SJSA1 (cell line): ENCODE measurements around the gene CAAP1. TPM values are rescaled to one million over a fixed set of nuclear protein-coding genes. Genes with fewer than 3 reads are reported as not detected.

ENCODE experiments used
- DNase-seq, 2 experiments: peaks; one replicate each; pipeline ENCODE4 v3.0.0-alpha.2; 2015 to 2020; ENCODE audit warnings: low spot score in 2 of 2, low read depth in 1 of 2
- H3K27ac ChIP-seq: fragments of 250-450 bp; sonication (Bioruptor Pico); 2 replicates; pipeline ENCODE4 v1.5.1; 2020; ENCODE audit warnings: mild to moderate bottlenecking, moderate library complexity
- H3K27me3 ChIP-seq: fragments of 250-450 bp; sonication (Bioruptor Pico); replicated peaks from 2 replicates; pipeline ENCODE4 v1.5.1; 2020; ENCODE audit warnings: mild to moderate bottlenecking, moderate library complexity
- H3K36me3 ChIP-seq: fragments of 250-450 bp; sonication (Bioruptor Pico); 2 replicates; pipeline ENCODE4 v1.5.1; 2020; ENCODE audit warnings: mild to moderate bottlenecking
- H3K4me1 ChIP-seq: fragments of 250-450 bp; sonication (Bioruptor Pico); replicated peaks from 2 replicates; pipeline ENCODE4 v1.6.1; 2021; ENCODE audit warnings: mild to moderate bottlenecking
- H3K4me3 ChIP-seq: fragments of 250-450 bp; sonication (Bioruptor Pico); 2 replicates; pipeline ENCODE4 v1.5.1; 2020; ENCODE audit warnings: mild to moderate bottlenecking
- H3K9me3 ChIP-seq: fragments of 250-450 bp; sonication (Bioruptor Pico); replicated peaks from 2 replicates; pipeline ENCODE4 v1.5.1; 2020; ENCODE audit warnings: mild to moderate bottlenecking
- total RNA-seq: library from RNA; depleted of rRNA; stranded (reverse); fragments of >200 nt; shearing (Covaris generic); gene quantifications from 2 replicates; pipeline ENCODE4 v1.2.3, GENCODE V29; 2014; rRNA removed

The CAAP1 gene, protein sequence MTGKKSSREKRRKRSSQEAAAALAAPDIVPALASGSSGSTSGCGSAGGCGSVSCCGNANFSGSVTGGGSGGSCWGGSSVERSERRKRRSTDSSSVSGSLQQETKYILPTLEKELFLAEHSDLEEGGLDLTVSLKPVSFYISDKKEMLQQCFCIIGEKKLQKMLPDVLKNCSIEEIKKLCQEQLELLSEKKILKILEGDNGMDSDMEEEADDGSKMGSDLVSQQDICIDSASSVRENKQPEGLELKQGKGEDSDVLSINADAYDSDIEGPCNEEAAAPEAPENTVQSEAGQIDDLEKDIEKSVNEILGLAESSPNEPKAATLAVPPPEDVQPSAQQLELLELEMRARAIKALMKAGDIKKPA
- total RNA-seq: 13.5 and 16.5 TPM in 2 replicates

DNA sequence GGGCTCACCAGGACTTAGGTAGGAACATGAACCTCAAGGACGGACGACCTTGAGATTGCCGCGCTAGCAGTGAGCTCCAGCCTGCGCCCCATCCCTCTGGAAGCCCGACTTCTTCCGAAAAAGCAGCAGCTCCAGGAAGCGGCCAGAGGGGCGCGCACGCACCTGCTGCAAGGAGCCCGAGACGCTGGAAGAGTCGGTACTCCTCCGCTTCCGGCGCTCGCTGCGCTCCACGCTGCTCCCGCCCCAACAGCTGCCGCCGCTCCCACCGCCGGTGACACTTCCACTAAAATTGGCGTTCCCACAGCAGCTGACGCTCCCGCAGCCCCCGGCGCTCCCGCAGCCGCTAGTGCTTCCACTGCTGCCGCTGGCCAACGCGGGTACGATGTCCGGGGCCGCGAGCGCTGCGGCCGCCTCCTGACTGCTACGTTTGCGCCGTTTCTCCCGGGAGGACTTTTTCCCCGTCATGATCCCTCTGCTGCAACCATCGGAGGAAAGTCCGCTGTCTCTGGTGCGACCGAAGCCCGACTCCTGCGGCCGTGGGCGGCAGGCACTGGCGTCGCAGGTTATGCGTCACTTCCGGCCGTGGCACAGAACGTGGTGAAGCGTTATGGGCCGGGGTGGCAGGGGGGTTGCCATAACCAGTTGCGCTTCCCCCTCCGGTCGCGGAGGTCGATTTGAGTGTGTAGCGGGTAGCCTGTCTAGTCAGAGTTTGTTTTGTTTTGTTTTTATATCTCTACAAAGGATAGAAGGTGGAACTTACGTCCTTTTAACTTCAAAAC lies at the start of gene CAAP1:
Gene CAAP1 (minus strand): TSS at position 552 of the 779 bp plus-strand sequence. CDS start 87 bp downstream, at position 465.
- peak; percentile 67 to 84 for DNase-seq
- Histone ChIP-seq H3K27me3 (no peaks in the 10 kb centered on the region), H3K9me3 (no peaks in the 10 kb centered on the region), H3K36me3 (peaks cover 4% of the 10 kb centered on the region; the same call in 1 of the 2 replicates), H3K4me1 (no peaks in the 10 kb centered on the region; the same call in 1 of the 2 replicates), H3K27ac (peak within 1 kb of the TSS; percentile 77), H3K4me3 (peak within 1 kb of the TSS; percentile 91)

DNA sequence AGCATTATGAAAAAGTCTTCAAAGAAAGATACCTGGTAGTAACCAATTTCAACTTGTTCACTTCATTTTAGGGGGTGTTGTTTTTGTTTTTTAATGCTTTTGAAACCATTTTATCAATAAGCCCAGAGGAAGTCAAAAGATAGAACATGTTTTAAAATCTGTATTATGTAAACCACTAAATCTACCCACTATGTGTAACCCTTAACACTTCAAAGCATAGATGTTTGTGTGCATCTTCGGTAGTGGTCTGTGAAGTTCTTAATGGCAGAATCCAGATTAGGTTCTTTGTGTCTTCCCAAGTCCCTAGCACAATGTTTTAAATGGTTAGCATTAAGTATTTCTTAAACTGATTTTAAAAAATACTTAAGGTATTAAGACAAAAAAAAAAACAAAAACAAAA lies 48.2 kb upstream of the CAAP1 start:
- DNase-seq: no peak
- Histone ChIP-seq H3K4me3 (no peak overlapping the region), H3K9me3 (no peaks in the 10 kb centered on the region), H3K4me1 (peaks cover 5% of the 10 kb centered on the region), H3K27me3 (no peaks in the 10 kb centered on the region), H3K36me3 (peaks cover 2% of the 10 kb centered on the region; the same call in 1 of the 2 replicates), H3K27ac (no peak overlapping the region)

DNA sequence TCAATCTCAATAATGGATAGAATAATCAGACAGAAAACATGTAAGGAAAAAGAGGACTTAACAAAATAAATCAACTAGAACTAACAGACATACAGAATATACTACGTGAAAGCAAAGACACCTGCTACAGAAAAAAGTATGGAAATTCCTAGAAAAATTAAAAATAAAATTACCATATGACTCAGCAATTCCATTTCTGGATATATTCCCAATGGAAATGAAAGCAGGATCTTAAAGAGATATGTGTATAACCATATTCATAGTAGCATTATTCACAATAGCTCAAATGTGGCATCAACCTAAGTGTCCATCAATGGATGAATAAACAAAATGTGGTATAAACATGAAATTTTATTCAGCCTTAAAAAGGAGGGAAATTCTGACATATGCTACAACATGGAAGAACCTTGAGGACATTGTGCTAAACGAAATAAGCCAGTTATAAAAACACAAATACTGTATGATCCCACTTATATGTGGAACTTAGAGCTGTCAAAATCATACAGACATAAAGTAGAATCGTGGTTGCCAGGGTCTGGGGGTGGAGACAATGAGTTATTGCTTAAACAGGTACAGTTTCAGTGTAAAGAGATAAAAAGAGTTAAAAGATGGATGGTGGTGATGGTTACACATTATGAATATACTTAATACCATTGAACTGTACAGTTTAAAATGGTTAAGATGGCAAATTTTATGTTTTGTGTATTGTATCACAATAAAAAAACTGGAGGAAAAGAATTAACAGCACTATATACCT lies 47.5 kb upstream of the CAAP1 start:
- no peaks in the 10 kb centered on the region for H3K27me3 ChIP-seq
- no peaks in the 10 kb centered on the region for H3K9me3 ChIP-seq
- H3K36me3 ChIP-seq: peaks cover 2% of the 10 kb centered on the region; the same call in 1 of the 2 replicates
- no peak overlapping the region for H3K4me3 ChIP-seq
- no peaks in the 10 kb centered on the region for H3K4me1 ChIP-seq
- no peak for DNase-seq
- H3K27ac ChIP-seq: no peak overlapping the region

DNA sequence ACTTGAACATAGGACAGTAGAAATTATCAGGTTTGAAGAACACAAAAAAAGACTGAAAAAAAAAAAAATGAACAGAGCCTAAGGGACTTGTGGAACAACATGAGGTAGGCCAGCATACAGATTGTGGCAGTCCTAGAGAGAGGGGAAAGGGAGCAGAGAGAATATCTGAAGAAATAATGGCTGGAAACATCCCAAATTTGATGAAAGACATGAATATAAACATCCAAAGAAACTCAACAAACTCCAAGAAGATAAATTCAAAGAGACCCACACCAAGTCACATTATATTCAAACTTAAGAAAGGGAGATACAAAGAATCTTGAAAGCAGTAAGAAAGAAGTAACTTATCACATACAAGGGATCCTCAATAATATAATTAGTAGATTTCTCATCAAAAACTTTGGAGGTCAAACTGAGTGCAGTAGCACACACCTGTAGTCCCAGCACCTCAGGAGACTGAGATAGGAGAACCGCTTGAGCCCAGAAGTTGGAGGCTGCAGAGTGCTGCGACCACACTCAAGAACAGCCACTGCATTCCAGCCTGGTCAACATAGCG lies 45.3 kb upstream of the CAAP1 start:
- Histone ChIP-seq H3K4me1 (no peaks in the 10 kb centered on the region), H3K36me3 (peaks cover 2% of the 10 kb centered on the region; the same call in 1 of the 2 replicates)

DNA sequence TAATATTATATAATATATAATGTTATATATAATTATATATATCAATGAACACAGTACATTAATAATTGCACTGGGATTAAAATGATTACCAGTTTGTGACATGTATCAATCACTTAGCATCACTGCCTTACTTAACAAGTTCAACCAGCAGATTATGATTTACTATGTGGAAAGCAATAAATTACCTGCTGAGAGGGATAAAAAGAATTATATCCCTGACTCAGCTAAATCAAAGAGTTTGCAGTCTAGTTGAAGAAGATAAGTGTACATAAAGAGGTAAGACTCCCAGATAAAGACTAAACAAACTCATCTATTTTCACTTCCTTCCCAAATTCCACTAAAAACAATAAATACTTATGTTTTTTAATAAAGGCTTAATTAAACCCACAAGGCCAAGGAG lies 43.2 kb upstream of the CAAP1 start:
- Histone ChIP-seq H3K27ac (no peak overlapping the region), H3K4me3 (no peak overlapping the region), H3K36me3 (peaks cover 2% of the 10 kb centered on the region; the same call in 1 of the 2 replicates), H3K9me3 (no peaks in the 10 kb centered on the region), H3K27me3 (no peaks in the 10 kb centered on the region), H3K4me1 (no peaks in the 10 kb centered on the region)
- no peak for DNase-seq

More for the DNA sequence above, 45.3 kb upstream of the CAAP1 start:
- DNase-seq: no peak
- H3K27me3 ChIP-seq: no peaks in the 10 kb centered on the region
- H3K27ac ChIP-seq: no peak overlapping the region
- H3K9me3 ChIP-seq: no peaks in the 10 kb centered on the region
- H3K4me3 ChIP-seq: no peak overlapping the region

DNA sequence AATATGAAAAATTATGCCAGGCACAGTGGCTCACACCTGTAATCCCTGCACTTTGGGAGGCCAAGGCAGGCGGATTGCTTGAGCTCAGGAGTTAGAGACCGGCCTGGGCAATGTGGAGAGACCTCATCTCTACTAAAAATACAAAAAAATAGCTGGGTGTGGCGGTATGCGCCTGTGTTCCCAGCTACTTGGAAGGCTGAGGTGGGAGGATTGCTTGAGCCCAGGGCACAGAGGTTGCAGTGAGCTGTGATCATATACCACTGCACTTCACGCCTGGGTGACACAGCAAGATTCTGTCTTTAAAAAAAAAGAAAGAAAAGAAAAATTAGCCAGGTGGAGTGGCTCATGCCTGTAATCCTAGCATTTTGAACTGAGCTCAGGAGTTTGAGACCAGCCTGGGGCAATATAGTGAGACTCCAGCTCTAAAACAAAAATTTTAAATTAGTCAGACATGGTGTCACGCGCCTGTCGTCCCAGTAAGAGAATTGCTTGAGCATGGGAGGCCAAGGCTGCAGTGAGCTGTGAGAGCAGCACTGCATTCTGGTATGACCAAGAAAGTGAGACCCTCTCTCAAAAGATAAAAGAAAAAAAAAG lies 36.4 kb upstream of the CAAP1 start:
- no peaks in the 10 kb centered on the region for H3K4me1 ChIP-seq
- DNase-seq: no peak
- H3K27me3 ChIP-seq: no peaks in the 10 kb centered on the region
- no peak overlapping the region for H3K27ac ChIP-seq
- H3K36me3 ChIP-seq: peaks cover 13% of the 10 kb centered on the region
- H3K9me3 ChIP-seq: no peaks in the 10 kb centered on the region
- H3K4me3 ChIP-seq: no peak overlapping the region

DNA sequence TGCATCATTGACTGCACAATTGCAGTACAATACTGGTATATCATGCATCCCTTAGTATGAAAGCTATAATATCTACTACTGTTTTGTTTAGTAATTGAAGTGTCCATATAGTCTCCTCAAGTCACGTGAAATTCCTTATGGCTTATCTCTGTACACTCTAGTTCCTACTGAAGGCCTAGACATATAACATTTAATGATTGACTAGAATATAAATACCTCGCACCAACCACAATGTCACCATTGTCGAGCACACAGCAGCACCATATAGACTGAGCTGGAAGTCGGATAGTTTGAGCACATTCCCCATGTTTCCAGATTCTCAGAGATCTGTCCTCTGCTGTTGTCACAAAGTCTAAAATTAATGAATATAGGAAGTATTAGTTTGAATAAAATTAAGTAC lies 33.0 kb upstream of the CAAP1 start:
- H3K27ac ChIP-seq: no peak overlapping the region
- H3K36me3 ChIP-seq: peaks cover 23% of the 10 kb centered on the region
- H3K9me3 ChIP-seq: no peaks in the 10 kb centered on the region
- H3K27me3 ChIP-seq: no peaks in the 10 kb centered on the region
- no peak for DNase-seq
- H3K4me3 ChIP-seq: no peak overlapping the region
- no peaks in the 10 kb centered on the region for H3K4me1 ChIP-seq

DNA sequence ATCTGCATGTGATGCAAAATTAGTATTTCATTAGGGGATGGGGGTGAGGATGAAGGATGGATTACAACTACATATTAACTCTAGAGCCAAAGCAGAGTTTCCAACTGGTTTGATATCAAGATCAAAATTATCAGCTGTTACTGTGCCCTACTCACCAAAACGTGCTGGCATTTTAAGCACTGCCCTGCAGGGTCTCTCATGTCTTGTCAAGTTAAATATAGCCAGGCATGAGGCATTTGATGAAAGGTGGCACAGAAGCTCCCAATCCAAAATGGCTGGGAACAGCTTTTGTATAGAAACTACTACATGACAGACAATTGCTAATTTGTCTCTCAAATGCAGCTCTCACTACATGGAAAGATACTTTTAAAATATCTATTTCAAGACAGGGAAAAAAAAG lies 27.1 kb upstream of the CAAP1 start:
- DNase-seq: no peak
- Histone ChIP-seq H3K27ac (no peak overlapping the region), H3K9me3 (no peaks in the 10 kb centered on the region), H3K4me3 (no peak overlapping the region), H3K27me3 (no peaks in the 10 kb centered on the region), H3K4me1 (no peaks in the 10 kb centered on the region), H3K36me3 (peaks cover 18% of the 10 kb centered on the region)

DNA sequence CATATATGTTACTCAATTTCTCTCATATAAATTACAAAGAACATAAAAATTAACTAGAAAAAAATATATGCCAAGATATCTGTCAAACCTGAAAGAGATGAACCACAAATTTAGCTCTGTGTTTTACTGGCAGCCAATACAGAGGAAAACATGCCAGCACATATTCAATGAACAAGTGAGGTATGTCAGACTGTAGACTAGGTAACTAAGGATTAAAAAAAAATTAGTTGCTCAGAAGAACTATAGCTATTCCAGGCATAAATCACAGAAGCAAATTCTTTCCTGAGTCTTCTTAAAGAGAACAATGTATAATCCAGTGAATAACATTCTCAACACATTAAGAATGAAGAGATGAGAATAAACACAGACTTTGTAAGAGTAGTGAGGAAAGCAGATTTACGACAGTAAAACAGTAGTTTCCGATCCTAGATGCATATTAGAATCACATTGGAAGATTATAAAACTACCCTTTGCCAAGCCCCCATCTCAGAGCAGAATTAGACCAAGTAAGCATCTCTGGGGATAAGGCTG lies 20.6 kb upstream of the CAAP1 start:
- no peaks in the 10 kb centered on the region for H3K9me3 ChIP-seq
- DNase-seq: no peak
- H3K27ac ChIP-seq: no peak overlapping the region
- no peaks in the 10 kb centered on the region for H3K4me1 ChIP-seq
- peaks cover 2% of the 10 kb centered on the region for H3K36me3 ChIP-seq
- no peaks in the 10 kb centered on the region for H3K27me3 ChIP-seq
- no peak overlapping the region for H3K4me3 ChIP-seq

DNA sequence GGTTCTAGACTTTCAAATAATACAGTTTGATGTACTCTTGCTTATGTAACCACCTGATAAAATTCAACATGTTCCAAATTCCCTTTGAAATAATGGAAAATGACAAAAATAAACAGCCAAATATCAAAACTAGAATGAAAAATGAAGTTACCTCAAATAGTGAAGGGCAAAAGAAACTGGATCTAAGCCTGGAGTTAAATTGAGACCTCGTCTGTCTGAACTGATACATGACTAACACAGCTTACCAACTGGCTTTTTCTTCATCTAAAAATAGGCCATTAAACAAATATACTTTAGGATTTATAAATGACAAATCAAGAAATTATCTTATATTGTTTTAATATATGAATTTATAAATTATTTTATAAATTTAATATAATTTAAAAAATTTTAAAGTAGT lies 12.1 kb upstream of the CAAP1 start:
- H3K36me3 ChIP-seq: peaks cover 4% of the 10 kb centered on the region; the same call in 1 of the 2 replicates
- H3K4me3 ChIP-seq: no peak overlapping the region
- H3K27ac ChIP-seq: no peak overlapping the region
- no peaks in the 10 kb centered on the region for H3K9me3 ChIP-seq
- H3K4me1 ChIP-seq: no peaks in the 10 kb centered on the region
- no peaks in the 10 kb centered on the region for H3K27me3 ChIP-seq
- DNase-seq: no peak

DNA sequence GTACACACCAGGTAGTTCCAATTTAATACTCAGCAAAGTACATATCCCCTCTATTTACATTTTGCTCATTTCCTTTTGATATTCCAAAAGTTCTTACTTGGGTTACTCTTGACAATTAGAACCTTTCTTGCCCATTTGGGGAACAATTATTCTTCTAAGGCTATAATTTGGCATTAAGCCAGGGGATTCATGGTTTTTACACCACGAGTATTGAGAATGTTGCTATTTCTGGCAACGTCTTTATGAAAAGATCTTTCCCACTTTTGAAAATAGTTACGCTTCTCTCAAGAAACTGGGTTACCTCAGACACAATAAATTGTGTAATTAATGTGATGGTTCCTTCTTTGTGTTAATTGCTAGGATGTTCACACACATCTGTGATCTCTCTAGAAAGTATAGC lies 11.5 kb upstream of the CAAP1 start:
- H3K4me3 ChIP-seq: no peak overlapping the region
- no peak for DNase-seq

DNA sequence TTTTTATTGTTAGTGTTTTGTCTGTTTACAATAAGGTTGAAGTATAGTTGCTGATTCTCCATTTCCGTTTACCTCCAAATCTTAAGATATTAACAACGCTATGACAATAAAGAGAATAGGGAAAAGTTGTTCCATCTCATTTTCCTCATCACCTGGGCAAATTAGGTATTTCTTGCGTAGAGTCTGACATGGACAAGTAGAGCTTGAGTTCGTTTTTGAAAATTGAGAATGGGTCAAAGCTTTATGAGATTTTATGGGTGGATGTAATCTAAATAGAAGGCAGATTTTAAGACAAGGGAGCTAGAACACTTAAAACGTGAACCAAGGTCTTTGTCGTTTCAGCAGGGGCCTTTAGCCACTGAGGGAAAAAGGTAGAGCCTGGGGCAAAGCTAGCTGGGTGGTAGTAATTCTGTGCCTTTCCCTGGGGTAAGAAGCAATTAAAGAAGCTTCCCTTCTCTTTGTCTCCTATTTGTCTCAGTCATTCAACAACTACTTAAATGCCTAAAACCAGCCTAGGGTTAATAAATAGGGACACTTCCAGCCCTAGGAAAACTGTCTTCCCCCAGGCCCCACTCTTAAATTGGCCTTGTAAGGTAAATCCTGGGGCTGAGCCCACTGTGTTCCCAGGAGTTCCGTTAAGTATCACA lies 551 bp upstream of the CAAP1 start:
- no peaks in the 10 kb centered on the region for H3K27me3 ChIP-seq
- H3K27ac ChIP-seq: peak overlapping the region; percentile 77
- no peaks in the 10 kb centered on the region for H3K9me3 ChIP-seq
- peak overlapping the region; percentile 91 for H3K4me3 ChIP-seq
- H3K36me3 ChIP-seq: peaks cover 4% of the 10 kb centered on the region; the same call in 1 of the 2 replicates
- no peak for DNase-seq
- no peaks in the 10 kb centered on the region; the same call in 1 of the 2 replicates for H3K4me1 ChIP-seq

More for the DNA sequence above, 11.5 kb upstream of the CAAP1 start:
- Histone ChIP-seq H3K27ac (no peak overlapping the region), H3K4me1 (no peaks in the 10 kb centered on the region), H3K27me3 (no peaks in the 10 kb centered on the region), H3K9me3 (no peaks in the 10 kb centered on the region), H3K36me3 (peaks cover 4% of the 10 kb centered on the region; the same call in 1 of the 2 replicates)
